Esophagus squamous epithelium (tissue), 5 donors: ENCODE measurements around the gene RTN4R. TPM values are rescaled to one million over a fixed set of nuclear protein-coding genes. Genes with fewer than 3 reads are reported as not detected.

Experiments
- DNase-seq: peaks from one replicate; lab custom pipeline; 2025; lab: John Stamatoyannopoulos, UW
- H3K27ac ChIP-seq, 4 donors: fragments of 200-600 bp; sonication (generic); one replicate each; pipeline ENCODE4 v1.5.1; 2016 to 2019; ENCODE audit warnings: mild to moderate bottlenecking in 1 of 4
- H3K27me3 ChIP-seq, 4 donors: fragments of 200-600 bp; sonication (generic); 1 replicate in 3 of 4; 2 replicates in 1 of 4; pipeline versions ENCODE4 v1.5.1 to v1.6.0; 2017 to 2021; ENCODE audit warnings: antibody characterized with exemption in 1 of 4
- H3K36me3 ChIP-seq, 3 donors: fragments of 200-600 bp; sonication (generic); one replicate each; pipeline ENCODE4 v1.5.1; 2016 to 2019
- H3K4me1 ChIP-seq, 3 donors: fragments of 200-600 bp; sonication (generic); one replicate each; pipeline ENCODE4 v1.5.1; 2017 to 2019
- H3K4me3 ChIP-seq, 4 donors: fragments of 200-600 bp; sonication (generic); 1 replicate in 3 of 4; 2 replicates in 1 of 4; pipeline ENCODE4 v1.5.1; 2016 to 2019; ENCODE audit warnings: mild to moderate bottlenecking in 2 of 4, moderate library complexity in 1 of 4
- H3K9me3 ChIP-seq, 3 donors: fragments of 200-600 bp; sonication (generic); one replicate each; pipeline ENCODE4 v1.5.1; 2016 to 2019
- POLR2A ChIP-seq, 4 donors: fragments of 450-650 bp; IDR thresholded peaks; one replicate each; pipeline ENCODE4 v1.6.1; 2017; ENCODE audit warnings: antibody characterized with exemption in 4 of 4, mild to moderate bottlenecking in 4 of 4, moderate library complexity in 3 of 4
- WGBS, 2 donors: methylation state at CpG; one replicate each; pipeline ENCODE4 v1.1.5; 2018; 5-methylcytosine and 5-hydroxymethylcytosine counted together
- intact Hi-C: fragments of 100-400 bp; cut with DNase I; formaldehyde crosslinking; loops from one replicate; pipeline ENCODE4 v1.15.0; 2022
- total RNA-seq, 4 donors: library from RNA; depleted of rRNA; stranded (reverse); fragments of >200 nt; gene quantifications; one replicate each; pipeline ENCODE4 v1.1.0, GENCODE V29; 2016
- TF ChIP-seq, protein P1 (sequence below), 6 experiments: fragments of 450-650 bp in 4 of 6; fragments of 200-600 bp in 2 of 6; sonication (generic) in 2 of 6; IDR thresholded peaks; one replicate each; pipeline ENCODE4 v1.5.1; 2016 to 2019; ENCODE audit warnings: antibody characterized with exemption in 6 of 6, mild to moderate bottlenecking in 4 of 6, moderate library complexity in 4 of 6
- donor health status: DM: yes; HTN: yes; CAD: no.

The RTN4R gene
- total RNA-seq, 4 donors from 2014 or later, result 0.97 to 3.9 (median 2.5) TPM

DNA sequence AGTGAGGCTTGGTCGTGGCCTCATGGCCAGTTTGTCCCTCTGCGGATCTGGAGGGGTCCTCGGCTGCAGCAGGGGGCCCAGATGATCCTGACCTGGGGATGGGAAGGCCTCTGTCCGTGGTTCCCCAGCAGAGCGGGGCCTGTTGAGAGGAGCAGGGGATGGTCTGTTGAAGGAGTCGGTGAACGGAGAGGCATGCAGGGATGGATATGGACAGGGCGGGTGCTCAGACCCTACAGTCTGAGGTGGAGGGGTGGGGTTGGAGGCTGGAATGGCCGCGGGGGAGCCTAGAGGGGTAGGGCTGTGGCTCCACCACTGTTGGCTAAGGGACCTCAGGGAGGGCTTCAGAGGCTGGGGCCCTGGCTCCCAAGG, 33.8 kb downstream of the RTN4R start:
- 90 to 95% methylated on average over 5 to 7 of the region's 10 CpGs for WGBS, 2 donors
- intact Hi-C loops, result no loop called here
- no peak for TF ChIP-seq POLR2A (IDR thresholded peaks at IDR 0.05)
- TF ChIP-seq, protein P1, sequence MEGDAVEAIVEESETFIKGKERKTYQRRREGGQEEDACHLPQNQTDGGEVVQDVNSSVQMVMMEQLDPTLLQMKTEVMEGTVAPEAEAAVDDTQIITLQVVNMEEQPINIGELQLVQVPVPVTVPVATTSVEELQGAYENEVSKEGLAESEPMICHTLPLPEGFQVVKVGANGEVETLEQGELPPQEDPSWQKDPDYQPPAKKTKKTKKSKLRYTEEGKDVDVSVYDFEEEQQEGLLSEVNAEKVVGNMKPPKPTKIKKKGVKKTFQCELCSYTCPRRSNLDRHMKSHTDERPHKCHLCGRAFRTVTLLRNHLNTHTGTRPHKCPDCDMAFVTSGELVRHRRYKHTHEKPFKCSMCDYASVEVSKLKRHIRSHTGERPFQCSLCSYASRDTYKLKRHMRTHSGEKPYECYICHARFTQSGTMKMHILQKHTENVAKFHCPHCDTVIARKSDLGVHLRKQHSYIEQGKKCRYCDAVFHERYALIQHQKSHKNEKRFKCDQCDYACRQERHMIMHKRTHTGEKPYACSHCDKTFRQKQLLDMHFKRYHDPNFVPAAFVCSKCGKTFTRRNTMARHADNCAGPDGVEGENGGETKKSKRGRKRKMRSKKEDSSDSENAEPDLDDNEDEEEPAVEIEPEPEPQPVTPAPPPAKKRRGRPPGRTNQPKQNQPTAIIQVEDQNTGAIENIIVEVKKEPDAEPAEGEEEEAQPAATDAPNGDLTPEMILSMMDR (IDR thresholded peaks at IDR 0.05), result no peak
- peaks cover 0 to 15% (median 0%) of the 10 kb centered on the region in 4 donors for H3K27me3 ChIP-seq
- H3K4me3 ChIP-seq, result no peak overlapping the region
- no peak for DNase-seq
- H3K27ac ChIP-seq, result no peak overlapping the region
- no peaks in the 10 kb centered on the region for H3K9me3 ChIP-seq
- H3K4me1 ChIP-seq, result peaks cover 8 to 30% (median 11%) of the 10 kb centered on the region in 3 donors
- H3K36me3 ChIP-seq, result no peaks in the 10 kb centered on the region

DNA sequence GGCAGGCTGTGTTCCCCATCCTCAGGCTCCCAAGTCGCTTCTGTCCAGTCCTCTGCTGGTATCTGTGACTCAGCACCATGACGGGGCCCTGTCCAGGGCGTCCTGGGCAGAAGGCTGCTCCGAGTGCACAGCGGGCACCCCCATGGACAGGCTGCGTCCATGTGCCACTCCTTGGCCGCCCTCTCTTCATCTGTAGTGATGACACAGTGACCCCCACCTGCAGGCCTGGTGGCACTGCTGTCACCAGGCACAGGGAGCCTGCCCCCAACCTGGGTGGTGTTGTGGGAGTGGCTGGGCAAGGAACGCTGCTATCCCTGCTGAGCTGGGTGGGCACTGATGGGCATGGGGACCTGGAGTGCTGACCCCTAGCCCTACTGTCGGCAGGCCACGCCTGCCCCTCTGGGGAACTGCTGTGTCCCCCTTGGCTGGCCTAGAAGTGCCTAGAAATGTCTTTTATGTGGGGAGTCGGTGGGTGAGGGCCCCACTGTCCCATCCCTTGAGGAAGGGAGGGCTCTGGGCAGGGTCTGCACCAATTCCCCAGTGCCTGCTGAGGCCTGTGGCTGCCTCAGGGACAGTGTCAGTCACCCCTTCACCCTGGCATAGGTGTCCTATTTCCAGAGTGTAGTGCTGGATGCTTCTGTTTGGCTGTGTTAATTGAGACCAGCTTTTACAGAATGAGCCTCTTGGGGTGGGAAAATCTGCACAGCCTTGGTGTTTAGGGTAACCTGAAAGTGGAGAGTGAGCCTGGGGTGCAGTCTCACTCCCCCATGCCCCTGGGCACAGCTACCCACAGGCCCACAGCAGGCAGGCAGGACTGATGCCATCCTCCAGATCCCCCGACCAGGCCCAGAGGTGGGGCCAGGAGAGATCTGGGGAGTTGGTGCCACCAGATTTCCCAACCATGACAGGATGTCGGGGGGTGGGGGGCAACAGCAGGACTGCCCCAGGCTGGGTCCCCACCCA, 34.5 kb downstream of the RTN4R start:
- 50 to 81% methylated on average over 1 to 6 of the region's 13 CpGs for WGBS, 2 donors
- no peak overlapping the region for H3K27ac ChIP-seq
- peaks cover 1 to 24% (median 9%) of the 10 kb centered on the region in 3 donors for H3K4me1 ChIP-seq
- H3K27me3 ChIP-seq, result peaks cover 0 to 16% (median 0%) of the 10 kb centered on the region in 4 donors
- DNase-seq, result no peak
- intact Hi-C loops, result no loop called here
- H3K9me3 ChIP-seq, result no peaks in the 10 kb centered on the region
- no peak overlapping the region for H3K4me3 ChIP-seq
- TF ChIP-seq, protein P1 (IDR thresholded peaks at IDR 0.05), result no peak
- TF ChIP-seq POLR2A (IDR thresholded peaks at IDR 0.05), result no peak
- no peaks in the 10 kb centered on the region for H3K36me3 ChIP-seq

DNA sequence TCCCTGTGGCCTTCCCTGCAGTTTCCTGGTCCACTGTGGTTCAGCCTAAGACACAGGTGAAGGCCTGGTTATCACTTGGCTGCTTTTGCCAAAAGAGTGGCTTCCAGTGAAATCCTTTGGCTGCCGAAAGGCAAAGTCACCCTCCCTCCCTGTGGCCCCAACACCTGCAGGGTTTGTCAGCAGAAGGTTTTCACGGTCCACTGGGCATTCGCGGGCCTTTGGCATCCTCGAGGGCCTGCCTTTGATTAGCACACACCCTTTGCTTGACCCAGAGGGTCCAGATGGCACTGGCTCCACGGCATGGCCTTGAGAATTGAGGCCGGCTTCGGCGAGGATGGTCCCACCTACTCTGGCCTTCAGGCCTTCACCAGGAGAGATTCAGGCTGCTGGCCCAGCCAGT, 35.3 kb downstream of the RTN4R start:
- Histone ChIP-seq H3K4me1 (peaks cover 0 to 15% (median under 1%) of the 10 kb centered on the region in 3 donors), H3K27me3 (peaks cover 0 to 16% (median 0%) of the 10 kb centered on the region in 4 donors), H3K27ac (no peak overlapping the region), H3K9me3 (no peaks in the 10 kb centered on the region), H3K36me3 (no peaks in the 10 kb centered on the region), H3K4me3 (no peak overlapping the region)
- intact Hi-C loops, result no loop called here
- no peak for DNase-seq
- TF ChIP-seq, protein P1 (IDR thresholded peaks at IDR 0.05), result no peak
- TF ChIP-seq POLR2A (IDR thresholded peaks at IDR 0.05), result no peak
- WGBS, 2 donors, result 78% methylated on average over 6 of the region's 9 CpGs; no CpG with 5 or more reads in 1 of the 2 donors

DNA sequence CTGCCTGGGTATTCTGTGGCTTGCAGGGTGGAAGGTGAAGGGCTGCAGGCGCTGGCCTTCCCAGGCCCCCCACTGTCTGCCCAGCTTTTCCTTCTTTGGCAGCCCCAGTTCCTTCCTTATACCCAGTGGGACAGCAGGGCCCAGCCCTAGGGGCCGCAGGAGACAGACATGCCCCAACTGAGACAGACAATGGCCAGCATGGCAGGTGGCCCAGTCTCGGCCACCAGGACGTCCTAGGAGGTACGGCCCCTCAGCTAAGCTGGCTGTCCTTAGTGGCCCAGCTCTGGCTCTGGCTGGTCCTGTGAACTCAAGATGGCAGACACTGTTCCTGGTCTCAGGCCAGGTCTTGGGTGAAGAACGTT, 35.9 kb downstream of the RTN4R start:
- H3K27me3 ChIP-seq, result peaks cover 0 to 16% (median 0%) of the 10 kb centered on the region in 4 donors
- H3K4me1 ChIP-seq, result peaks cover 0 to 10% (median 0%) of the 10 kb centered on the region in 3 donors
- intact Hi-C loops, result no loop called here
- H3K9me3 ChIP-seq, result no peaks in the 10 kb centered on the region
- TF ChIP-seq, protein P1 (IDR thresholded peaks at IDR 0.05), result no peak
- TF ChIP-seq POLR2A (IDR thresholded peaks at IDR 0.05), result no peak
- no peak overlapping the region for H3K27ac ChIP-seq
- H3K36me3 ChIP-seq, result no peaks in the 10 kb centered on the region
- WGBS, 2 donors, result 55% methylated on average over 2 of the region's 6 CpGs; no CpG with 5 or more reads in 1 of the 2 donors
- H3K4me3 ChIP-seq, result no peak overlapping the region
- DNase-seq, result no peak
